DOHH2 (cell line): ENCODE data around the gene COX4I1.
"Not testable (repeated sequence)": the region's sequence is repeated elsewhere in the genome, so short reads cannot be mapped to it uniquely, and the experiment has no call there.

Experiments
- H3F3A ChIP-seq: fragments of 200-600 bp; sonication (generic), shearing (Covaris generic); 2 replicates; pipeline ENCODE4 v1.6.0; 2016; ENCODE audit warnings: antibody characterized with exemption, mild to moderate bottlenecking; ENCODE audit not compliant: control insufficient read depth, insufficient read depth
- H3K27ac ChIP-seq: fragments of 200-600 bp; sonication (generic); 2 replicates; pipeline ENCODE4 v1.5.1; 2014; ENCODE audit warnings: low read depth, mild to moderate bottlenecking, low read length, moderate library complexity
- H3K27me3 ChIP-seq: fragments of 200-600 bp; sonication (generic); 2 replicates; pipeline ENCODE4 v1.6.1; 2014; ENCODE audit warnings: mild to moderate bottlenecking, low read length, mixed read lengths; ENCODE audit not compliant: control insufficient read depth
- H3K36me3 ChIP-seq: fragments of 200-600 bp; sonication (generic); 2 replicates; pipeline ENCODE4 v1.6.1; 2014; ENCODE audit warnings: mild to moderate bottlenecking, low read length, moderate library complexity, mixed read lengths; ENCODE audit not compliant: control insufficient read depth
- H3K4me1 ChIP-seq: fragments of 200-600 bp; sonication (generic); 2 replicates; pipeline ENCODE4 v1.6.1; 2014; ENCODE audit warnings: mild to moderate bottlenecking, low read length, mixed read lengths; ENCODE audit not compliant: control insufficient read depth
- H3K4me2 ChIP-seq: fragments of 200-600 bp; sonication (generic); 2 replicates; pipeline ENCODE4 v1.6.0; 2014; ENCODE audit warnings: mild to moderate bottlenecking, low read length, moderate library complexity
- H3K4me3 ChIP-seq: fragments of 200-600 bp; sonication (generic); 2 replicates; pipeline ENCODE4 v1.5.1; 2014; ENCODE audit warnings: mild to moderate bottlenecking, low read length, mixed read lengths
- H3K79me2 ChIP-seq: fragments of 200-600 bp; sonication (generic); 2 replicates; pipeline ENCODE4 v1.6.1; 2014; ENCODE audit warnings: mild to moderate bottlenecking, low read length, mixed read lengths; ENCODE audit not compliant: control insufficient read depth
- H3K9me2 ChIP-seq: fragments of 200-600 bp; sonication (generic); replicated peaks from 2 replicates; pipeline ENCODE4 v1.6.1; 2014; ENCODE audit warnings: mild to moderate bottlenecking, low read length, mixed read lengths; ENCODE audit not compliant: control insufficient read depth
- H3K9me3 ChIP-seq: fragments of 200-600 bp; sonication (generic); 2 replicates; pipeline ENCODE4 v1.6.1; 2014; ENCODE audit warnings: antibody characterized with exemption, low read length, mixed read lengths; ENCODE audit not compliant: control insufficient read depth, insufficient read depth
- H4K20me1 ChIP-seq: fragments of 200-600 bp; sonication (generic); 2 replicates; pipeline ENCODE4 v1.6.0; 2014; ENCODE audit warnings: low read depth, mild to moderate bottlenecking, antibody characterized with exemption, low read length, moderate library complexity; ENCODE audit not compliant: control insufficient read depth, insufficient read depth
- CTCF ChIP-seq: fragments of 200-600 bp; sonication (generic); IDR thresholded peaks from one replicate; pipeline ENCODE4 v1.5.1; 2014; ENCODE audit warnings: antibody characterized with exemption, mild to moderate bottlenecking, low read depth, low read length; ENCODE audit not compliant: poor library complexity, severe bottlenecking
- EZH2phosphoT487 ChIP-seq: fragments of 200-600 bp; sonication (generic); IDR thresholded peaks from 2 replicates; pipeline ENCODE4 v1.6.1; 2017; ENCODE audit warnings: borderline replicate concordance, mild to moderate bottlenecking, antibody characterized with exemption, low read length, moderate library complexity, mixed read lengths

The COX4I1 gene

GRCh38 chr16:85806539-85806938 is 7.0 kb downstream of the COX4I1 start:
- Histone ChIP-seq H4K20me1 (no peaks in the 10 kb centered on the region), H3K9me2 (no peaks in the 10 kb centered on the region), H3F3A (peaks cover 7% of the 10 kb centered on the region; the same call in 1 of the 2 replicates), H3K27me3 (no peaks in the 10 kb centered on the region), H3K9me3 (no peaks in the 10 kb centered on the region), H3K4me1 (peaks cover 25% of the 10 kb centered on the region), H3K4me2 (no peak overlapping the region), H3K36me3 (peaks cover 51% of the 10 kb centered on the region), H3K27ac (no peak overlapping the region), H3K4me3 (no peak overlapping the region), H3K79me2 (peaks cover 24% of the 10 kb centered on the region)
- TF ChIP-seq CTCF (no peak), EZH2phosphoT487 (no peak)

- not testable (repeated sequence) for H3K4me3 ChIP-seq, H4K20me1 ChIP-seq, H3K4me2 ChIP-seq, H3K9me2 ChIP-seq, H3K27me3 ChIP-seq, H3K27ac ChIP-seq, H3K9me3 ChIP-seq, H3F3A ChIP-seq
- Histone ChIP-seq H3K79me2 (peaks cover 16% of the 10 kb centered on the region), H3K4me1 (peaks cover 17% of the 10 kb centered on the region), H3K36me3 (peaks cover 43% of the 10 kb centered on the region)
Observed at GRCh38 chr16:85807340-85807739, 7.8 kb downstream of the COX4I1 start.

GRCh38 chr16:85808104-85808503 is 8.6 kb downstream of the COX4I1 start:
- H3K36me3 ChIP-seq = peaks cover 35% of the 10 kb centered on the region
- H3K4me1 ChIP-seq, H4K20me1 ChIP-seq, H3F3A ChIP-seq, H3K4me3 ChIP-seq, H3K4me2 ChIP-seq, H3K27ac ChIP-seq, H3K79me2 ChIP-seq, H3K9me2 ChIP-seq, H3K27me3 ChIP-seq, H3K9me3 ChIP-seq: not testable (repeated sequence)

- no peaks in the 10 kb centered on the region for H4K20me1 ChIP-seq
- no peak overlapping the region for H3K4me3 ChIP-seq
- TF ChIP-seq CTCF (no peak), EZH2phosphoT487 (no peak)
- H3K4me2 ChIP-seq = no peak overlapping the region
- no peaks in the 10 kb centered on the region for H3F3A ChIP-seq
- no peaks in the 10 kb centered on the region; the same call in 1 of the 2 replicates for H3K27me3 ChIP-seq
- H3K4me1 ChIP-seq = peaks cover under 1% of the 10 kb centered on the region
- peaks cover 27% of the 10 kb centered on the region for H3K36me3 ChIP-seq
- no peak overlapping the region for H3K27ac ChIP-seq
- H3K79me2 ChIP-seq = peaks cover 2% of the 10 kb centered on the region
- H3K9me3 ChIP-seq = no peaks in the 10 kb centered on the region
- H3K9me2 ChIP-seq = no peaks in the 10 kb centered on the region
Observed at GRCh38 chr16:85808926-85809325, 9.4 kb downstream of the COX4I1 start.
